B cell (primary cell): ENCODE data around the gene SIL1.

ENCODE experiments used
- EZH2 ChIP-seq: IDR thresholded peaks from 2 replicates; pipeline ENCODE4 v1.6.1; 2012; ENCODE audit warnings: borderline replicate concordance, low read depth, mild to moderate bottlenecking, moderate library complexity, low read length; ENCODE audit not compliant: insufficient read depth, poor library complexity, severe bottlenecking
- TF ChIP-seq, protein P1 (sequence below): fragments of 200-600 bp; IDR thresholded peaks from one replicate; pipeline ENCODE4 v1.8.0; 2022; ENCODE audit warnings: antibody characterized with exemption, mild to moderate bottlenecking

DNA sequence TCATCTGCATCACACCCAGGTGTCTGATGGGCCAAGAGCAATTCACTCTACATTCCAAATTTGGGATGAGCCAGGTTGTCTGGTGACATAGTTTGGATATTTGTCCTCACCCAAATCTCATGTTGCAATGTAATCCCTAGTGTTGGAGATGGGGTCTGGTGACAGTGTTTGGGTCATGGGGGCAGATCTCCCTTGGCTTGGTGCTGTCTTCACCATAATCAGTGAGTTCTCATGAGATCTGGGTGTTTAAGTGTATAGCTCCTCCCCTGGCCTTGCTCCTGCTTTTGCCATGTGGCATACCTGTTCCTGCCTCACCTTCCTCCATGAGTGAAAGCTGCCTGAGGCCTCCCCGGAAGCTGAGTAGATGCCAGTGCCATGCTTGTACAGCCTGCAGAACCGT is 7.4 kb upstream of the SIL1 start:
- TF ChIP-seq EZH2, result no peak
- TF ChIP-seq, protein P1, sequence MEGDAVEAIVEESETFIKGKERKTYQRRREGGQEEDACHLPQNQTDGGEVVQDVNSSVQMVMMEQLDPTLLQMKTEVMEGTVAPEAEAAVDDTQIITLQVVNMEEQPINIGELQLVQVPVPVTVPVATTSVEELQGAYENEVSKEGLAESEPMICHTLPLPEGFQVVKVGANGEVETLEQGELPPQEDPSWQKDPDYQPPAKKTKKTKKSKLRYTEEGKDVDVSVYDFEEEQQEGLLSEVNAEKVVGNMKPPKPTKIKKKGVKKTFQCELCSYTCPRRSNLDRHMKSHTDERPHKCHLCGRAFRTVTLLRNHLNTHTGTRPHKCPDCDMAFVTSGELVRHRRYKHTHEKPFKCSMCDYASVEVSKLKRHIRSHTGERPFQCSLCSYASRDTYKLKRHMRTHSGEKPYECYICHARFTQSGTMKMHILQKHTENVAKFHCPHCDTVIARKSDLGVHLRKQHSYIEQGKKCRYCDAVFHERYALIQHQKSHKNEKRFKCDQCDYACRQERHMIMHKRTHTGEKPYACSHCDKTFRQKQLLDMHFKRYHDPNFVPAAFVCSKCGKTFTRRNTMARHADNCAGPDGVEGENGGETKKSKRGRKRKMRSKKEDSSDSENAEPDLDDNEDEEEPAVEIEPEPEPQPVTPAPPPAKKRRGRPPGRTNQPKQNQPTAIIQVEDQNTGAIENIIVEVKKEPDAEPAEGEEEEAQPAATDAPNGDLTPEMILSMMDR, result no peak
